Measurements from ENCODE around the gene ACYP1.

The ACYP1 gene
- 4.7 to 9.9 reads per million in 2 donors for total RNA-seq

DNA sequence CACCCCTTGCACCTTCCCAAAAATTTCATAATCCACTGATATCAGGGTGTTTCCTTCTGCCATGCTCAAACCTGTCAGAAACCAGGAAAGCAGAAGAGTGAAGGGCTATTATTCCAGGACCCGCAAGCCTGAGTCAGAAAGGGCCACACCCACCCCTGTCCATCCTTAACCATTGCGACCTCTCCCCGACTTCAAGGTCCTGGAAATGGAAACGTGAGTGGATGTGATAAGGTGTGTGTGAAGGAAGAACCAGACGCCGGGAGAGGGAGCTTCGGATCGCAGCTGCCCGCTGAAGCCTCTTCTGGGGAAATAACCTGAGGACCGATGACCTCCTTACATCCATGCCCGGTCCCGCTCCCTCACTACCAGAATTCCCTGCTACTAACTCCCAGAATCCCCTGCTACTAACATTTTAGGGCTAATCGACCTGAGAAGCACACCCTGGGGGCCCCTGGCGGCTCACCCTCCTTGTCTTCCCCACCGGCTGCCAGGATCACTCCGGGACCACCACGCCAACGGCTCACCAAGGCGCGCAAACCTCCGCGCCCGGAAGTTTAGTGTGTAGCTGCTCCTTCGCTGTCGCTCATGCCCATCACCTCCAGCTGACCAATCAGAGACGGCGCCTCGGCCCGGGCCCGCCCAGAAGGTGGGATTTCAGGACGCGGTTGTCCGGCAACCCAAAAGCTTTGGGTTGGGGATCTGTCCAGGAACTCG, at the start of gene ACYP1:
ACYP1 (minus strand) TSS at position 534 of the 714 bp plus-strand sequence; CDS start at position 63, 471 bp downstream.
- peak; percentile 74 to 90 (median 83) for DNase-seq

DNA sequence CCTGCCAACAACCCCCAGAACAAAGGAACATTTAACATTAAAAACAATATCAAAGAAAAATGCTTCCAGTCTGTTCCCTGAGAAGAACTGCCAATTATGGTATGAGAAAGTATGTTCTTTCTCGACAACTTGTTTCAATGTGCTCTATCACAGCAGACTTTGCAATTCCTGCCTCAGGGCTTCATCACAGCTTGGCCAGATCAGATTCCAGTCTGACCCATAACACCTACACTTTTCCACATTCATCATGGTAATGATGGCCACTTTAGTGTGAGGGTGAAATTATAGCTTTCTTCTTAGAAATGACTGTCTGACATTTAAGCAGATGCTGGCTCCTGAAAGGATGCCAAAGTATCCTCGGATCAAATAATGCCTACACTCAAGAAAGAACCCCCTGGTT, 46.1 kb upstream of the ACYP1 start:
- no peak for DNase-seq

DNA sequence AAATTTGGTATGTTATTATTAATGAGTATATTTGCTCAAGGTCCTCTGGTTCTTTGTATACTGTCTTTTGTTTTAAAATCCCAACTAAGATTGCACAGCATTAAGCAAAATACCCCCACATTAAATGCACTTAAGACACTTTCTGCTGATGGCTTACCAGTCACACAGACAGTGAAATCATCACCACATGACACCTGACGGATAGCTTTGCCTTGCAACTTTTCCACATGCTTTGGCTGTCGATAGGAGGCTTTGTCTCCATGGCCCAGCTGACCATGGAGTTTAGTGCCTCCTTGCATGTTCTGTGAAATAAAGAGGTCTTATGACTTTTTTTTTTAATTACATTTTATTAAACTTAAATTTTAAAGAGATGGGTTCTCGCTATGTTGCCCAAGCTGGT, 43.4 kb upstream of the ACYP1 start:
- DNase-seq: no peak

DNA sequence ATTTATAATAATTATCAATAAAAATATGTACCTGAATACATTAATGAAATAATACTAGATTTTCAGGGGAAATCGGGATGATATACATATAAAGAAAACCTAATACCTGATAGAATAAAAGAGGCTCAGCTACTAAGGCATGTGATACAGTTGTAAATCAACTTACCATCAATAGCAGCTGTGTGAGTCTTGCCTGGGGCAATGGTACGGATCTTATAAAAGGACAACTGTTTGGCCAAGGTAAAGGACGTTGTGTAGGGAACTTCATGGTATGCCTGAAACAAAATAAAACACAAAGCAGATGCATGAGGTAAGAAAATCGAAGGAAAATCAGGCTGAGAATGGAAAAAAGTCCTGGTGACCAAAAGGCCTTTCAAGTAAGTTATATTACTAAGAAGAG, 37.7 kb upstream of the ACYP1 start:
- DNase-seq: no peak

DNA sequence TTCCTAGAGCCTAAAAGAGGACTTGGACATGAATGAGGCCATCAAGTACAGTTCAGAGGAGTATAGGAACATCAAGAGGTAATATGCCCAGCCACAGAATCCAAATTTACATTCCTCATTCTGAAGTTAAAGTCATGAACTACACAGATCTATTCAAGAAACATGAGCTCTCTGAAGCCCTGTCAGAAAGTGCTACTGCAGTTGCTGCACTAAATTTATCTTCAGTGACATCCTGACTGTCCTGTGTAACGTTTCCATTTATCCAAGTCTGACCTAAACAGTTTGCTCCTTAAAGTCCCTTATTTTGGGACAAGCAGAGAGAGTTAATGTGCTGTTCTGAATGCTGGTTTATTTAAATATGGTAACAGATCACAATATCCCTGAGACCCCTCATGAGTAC, 34.9 kb upstream of the ACYP1 start:
- no peak for DNase-seq

DNA sequence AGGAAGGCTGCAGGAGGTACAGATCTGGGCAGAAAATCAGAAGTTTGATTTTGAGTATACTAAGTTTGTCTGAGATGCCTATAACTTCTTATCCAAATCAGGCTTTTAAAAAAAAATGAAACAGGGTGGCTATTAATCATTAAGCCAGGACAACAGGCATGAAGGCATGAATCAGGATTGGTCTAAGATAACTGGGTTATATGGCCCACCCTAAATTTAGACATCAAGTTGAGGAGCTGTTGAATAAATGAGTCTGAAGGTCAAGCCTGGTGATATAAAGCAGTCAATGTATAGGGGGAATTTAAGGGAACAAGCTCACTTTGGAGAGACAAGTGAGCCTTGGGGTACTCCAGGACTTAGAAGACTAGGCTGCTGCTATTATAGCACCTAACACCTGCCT, 34.4 kb upstream of the ACYP1 start:
- no peak for DNase-seq

DNA sequence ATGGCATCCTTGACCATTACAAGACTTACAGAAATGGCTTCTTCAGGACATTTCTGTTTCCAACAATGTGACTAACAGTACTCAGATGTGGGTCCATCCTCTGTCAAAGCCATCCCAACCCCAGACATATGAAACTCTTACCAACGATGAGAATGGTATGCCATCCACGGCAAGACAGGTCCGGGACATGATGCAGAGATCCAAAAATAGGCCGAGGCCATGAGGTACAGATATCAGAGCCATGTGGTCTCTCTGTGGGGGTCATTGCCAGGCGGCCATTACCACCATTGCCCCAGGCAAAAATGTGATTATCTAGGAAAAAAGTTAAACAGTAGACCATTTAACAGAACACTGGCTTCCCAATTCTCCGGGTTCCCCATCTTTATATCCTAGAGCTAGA, 33.1 kb upstream of the ACYP1 start:
- no peak for DNase-seq

DNA sequence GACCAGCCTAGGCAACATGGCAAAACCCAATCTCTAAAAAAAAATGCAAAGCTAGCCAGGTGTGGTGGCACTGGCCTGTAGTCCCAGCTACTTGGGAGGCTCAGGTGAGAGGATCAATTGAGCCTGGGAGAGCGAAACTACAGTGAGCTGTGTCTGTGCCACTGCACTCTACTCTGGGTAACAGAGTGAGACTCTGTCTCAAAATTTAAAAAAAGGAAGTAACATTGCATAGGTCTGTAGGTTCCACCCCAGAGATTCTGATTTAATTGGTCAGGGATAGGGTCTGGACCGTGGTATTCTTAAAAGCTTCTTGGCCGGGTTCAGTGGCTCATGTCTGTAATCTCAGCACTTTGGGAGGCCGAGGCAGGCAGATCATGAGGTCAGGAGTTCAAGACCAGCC, 31.9 kb upstream of the ACYP1 start:
- DNase-seq: no peak

DNA sequence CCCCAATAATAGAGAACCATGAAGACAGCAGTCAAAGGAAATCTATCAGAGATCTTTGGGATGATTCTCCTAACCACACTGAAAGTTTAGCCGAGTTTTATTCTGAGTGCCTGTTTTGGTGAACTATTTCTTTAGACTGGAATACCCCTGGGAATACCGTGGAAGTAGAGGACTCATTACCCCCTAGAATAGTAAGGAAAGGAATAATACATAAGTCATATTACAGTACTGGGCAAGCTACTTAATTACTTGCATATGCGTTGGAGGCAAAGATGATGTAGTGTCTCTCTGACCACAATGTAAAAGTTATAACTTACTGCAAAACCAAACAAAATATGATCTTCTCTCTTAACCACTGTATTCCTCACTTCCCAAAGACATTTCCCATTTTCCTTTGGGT, 31.1 kb upstream of the ACYP1 start:
- no peak for DNase-seq

DNA sequence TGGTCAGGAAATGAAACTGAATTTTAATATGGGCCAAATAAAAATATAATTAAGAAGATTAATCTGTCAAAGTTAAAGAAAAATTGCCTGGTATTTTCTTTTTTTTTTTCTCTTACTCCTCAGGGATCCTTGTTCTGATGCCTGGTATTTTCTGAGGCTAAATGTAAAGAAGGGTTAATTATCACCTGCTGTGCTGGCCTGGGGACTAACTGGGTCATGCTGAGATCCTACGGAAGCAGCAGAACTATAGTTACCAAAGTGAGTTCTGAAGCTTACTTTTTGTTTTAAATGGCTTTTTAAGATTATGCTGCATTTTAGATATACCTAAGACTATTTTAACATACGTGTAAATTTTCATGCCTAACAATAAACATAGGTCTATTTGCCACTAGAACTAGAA, 28.9 kb upstream of the ACYP1 start:
- no peak for DNase-seq

DNA sequence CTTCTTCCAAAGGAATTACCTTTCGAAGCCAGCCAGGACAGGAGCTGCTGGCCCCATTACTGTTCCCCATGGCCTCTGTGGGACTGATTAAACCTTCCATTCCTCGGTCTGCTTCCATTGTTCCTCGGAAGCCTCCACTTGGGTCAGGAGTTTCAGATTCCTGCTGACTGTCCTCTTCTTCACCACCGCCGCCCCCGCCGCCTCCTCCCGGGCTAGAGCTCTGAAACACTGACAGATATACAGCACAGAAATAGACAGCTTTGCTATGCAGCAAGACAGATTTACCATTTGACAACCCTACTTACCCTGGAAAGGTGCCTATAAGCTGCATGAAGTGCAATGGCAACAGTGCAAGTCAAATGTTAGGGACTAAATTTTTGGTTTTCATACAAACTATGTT, 27.4 kb upstream of the ACYP1 start:
- DNase-seq: no peak

DNA sequence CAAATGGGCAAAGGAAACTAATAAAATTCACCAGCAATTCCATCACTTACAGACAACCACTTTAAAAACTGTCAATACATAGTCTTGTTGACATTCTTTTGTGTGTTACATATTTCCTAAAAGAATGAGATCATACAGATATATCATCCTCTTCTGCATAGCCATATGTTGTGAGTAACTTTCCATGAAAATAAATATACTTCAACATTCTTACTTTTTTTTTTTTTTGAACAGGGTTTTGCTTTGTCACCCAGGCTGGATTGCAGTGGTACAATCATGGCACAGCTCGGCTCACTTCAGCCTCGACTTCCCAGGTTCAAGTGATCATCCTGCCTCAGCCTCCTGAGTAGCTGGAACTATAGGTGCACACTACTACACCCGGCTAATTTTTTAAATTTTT, 26.5 kb upstream of the ACYP1 start:
- no peak for DNase-seq

DNA sequence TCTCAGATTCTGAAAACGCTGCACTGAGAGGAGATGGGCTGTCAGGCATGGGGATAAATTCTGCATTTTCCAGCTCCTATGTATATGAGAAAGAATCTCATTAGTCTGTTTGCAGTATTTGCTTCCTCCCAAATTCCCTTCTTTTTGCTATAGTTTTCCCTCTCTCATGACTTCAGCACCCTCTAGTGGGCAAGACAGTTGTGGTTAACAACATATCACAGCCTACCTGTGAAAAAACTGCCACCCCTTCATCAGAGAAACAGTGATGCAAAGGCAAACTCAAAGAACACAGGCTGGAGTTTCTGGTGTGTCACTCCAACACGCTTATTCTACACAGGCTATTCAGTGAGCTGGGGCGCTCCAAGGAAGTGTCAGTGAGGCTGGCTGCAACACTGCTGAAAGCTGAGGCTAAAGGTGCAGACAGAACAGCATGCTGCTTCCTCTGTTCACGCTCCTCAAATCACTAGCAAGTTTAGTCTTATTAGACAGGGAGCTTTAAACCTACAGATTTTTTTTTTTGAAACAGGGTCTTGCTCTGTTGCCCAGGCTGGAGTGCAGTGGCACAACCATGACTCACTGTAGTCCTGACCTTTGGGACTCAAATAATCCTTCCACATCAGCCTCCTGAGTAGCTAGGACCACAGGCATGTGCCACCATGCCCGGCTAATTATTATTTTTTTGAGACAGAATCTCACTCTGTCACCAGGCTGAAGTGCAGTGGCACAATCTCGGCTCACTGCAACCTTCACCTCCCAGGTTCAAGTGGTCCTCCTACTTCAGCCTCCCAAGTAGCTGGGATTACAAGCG, 24.9 kb upstream of the ACYP1 start:
- DNase-seq: peak in 2 of 5 experiments; percentile 15 to 49

DNA sequence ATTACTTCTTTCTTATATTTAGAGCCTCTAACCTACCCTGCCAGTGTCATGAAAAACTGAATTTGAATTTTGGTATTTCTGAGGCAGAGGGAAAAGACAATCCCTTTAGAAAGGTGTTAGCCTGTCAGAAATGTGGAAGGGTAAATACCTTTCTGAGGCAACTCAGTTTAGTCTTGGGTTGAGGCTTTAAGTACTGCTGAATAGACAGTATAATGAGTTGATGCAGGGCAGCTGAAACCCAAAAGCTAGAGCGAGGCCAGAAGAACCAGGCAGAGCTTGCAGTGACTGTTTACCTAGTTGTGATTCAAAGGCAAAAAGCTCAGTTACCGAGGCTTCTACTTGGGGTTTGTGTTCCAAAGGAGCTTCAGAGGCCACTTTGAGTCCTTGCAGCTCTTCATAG, 24.3 kb upstream of the ACYP1 start:
- no peak for DNase-seq

DNA sequence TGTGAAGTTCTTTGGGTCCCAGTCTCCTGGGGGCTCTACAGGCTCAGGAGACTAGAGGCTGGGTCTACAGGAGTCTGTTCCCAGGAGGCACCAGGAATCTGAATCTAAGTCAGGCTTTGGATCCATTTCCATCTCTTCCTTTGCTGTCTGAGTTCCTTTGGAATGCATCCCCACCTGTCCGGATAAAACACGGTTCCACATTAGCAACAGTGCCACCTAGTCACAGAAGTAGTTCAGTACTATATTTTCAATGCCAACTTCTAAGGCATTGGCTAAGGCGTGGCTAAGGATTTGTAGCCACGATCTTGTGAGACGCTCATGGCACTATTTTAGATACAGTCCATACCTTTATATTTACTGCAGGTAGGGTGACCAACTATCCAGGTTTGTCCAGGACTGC, 20.7 kb upstream of the ACYP1 start:
- no peak for DNase-seq

DNA sequence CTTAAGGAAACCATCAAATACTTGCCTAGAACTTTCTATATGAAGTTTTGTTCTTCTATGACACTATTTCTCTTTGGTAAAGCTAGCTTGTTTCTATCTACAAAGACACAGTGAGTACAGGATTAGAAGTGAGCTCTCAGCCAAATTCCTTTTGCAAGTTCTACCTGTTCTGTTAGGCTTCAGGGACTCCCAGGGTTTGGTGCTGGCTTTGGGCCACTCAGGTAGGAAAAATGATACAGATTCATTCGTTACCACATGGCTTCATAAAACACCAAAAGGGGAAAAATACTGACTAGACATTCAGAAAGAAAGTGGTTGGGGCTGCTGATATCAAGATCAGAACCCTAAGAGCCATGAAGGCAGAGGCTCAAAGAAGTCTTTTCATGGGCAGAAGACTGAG, 19.4 kb upstream of the ACYP1 start:
- no peak for DNase-seq

DNA sequence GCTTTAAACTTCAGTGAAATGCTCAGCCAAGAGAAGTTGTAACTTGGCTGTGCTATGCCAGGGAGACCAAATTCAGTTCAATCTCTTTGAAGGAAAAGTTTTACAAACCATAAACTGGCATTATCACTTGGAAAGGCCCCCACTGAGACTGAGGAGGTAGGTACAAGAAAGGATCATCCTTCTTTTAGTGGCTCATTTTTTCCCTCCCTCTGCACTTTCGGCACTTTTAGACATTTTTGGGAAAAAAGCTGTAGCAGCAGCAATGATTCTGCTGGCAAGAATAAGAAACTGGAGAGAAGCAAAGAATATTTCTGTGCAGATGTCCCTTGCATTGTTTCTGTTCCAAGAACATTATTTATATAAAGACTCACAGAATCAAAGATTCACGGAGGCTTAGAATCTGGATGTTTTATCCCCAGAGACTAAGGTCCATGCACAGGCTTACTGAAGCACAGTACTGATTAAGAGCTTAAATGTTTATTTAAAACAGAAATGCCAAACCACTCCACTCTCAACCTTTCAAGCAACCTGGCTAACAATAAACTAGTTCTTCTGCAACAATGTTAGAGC, 17.9 kb upstream of the ACYP1 start:
- DNase-seq: no peak

DNA sequence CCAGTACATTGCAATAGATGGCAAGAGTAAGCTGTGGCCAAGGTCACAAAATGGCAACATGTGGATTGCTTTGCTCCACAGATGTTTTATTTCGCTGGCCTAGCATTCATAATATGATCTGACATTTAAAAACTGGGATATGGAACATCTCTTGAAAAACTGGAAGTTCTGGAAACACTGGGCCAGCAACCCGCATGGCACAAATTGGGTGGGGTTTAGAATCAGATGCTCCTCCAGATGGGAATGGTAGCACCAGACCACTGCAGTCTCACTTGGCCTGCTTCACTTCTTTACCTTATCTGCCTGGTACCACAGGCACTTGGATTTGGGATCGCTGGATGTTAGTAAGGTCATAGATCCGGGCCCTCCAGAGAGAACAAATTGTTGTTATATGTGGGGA, 15.7 kb upstream of the ACYP1 start:
- DNase-seq: no peak

DNA sequence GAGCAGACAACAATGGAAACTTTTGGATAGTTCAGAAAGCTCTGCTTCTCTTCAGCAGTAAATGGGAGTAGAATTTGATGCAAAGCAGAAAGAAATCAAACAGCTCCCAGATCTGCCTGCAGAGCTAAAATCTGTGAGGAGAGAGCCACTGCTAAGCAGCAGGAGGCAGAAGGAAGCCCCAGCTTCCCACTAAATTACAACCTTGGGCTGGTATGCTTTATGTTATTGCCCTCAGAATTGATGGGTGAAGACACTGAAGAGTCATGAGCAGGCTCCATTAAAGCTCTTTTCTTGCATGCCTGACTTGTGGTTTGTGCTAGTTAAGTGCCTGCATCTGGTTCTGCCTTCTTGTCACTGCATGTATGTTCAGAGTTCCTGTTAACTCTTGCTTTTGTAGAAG, 14.0 kb upstream of the ACYP1 start:
- DNase-seq: no peak

DNA sequence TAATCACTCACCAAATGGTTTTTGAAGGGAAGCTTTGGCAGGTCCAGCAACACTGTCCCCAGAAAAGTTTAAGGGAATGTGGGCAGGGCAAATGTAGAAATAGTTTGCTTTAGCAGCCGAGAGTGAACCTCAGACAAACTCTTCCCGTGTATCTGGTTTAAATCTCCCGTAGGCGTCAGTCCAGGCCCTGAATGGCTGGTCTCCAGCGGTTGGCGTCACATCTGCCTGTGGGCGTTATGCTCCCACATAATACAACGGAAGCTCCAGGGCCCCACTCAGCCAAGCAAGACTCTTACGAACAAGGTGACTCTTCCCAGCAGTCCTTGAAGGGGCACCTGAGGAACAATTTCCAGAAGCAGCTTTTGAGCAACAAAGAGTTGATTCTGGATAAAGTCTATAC, 6.6 kb upstream of the ACYP1 start:
- DNase-seq: no peak

DNA sequence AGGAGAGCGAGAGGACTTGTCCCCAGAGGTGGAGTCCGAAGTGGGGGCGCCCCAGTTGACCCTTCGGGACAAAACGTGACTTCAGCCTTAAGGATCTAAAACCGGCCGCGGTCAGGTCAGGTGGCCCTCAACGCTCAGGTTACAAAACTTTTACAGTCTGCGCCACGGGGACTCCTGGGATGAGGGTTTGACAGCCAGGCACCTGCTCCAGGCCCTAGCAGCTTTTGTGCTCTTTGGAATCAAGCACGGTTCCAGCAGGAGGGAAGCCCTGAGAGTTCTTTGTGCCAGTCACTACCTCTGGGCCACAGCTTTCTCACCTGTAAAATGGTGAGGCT, 6.0 kb upstream of the ACYP1 start:
- no peak for DNase-seq

DNA sequence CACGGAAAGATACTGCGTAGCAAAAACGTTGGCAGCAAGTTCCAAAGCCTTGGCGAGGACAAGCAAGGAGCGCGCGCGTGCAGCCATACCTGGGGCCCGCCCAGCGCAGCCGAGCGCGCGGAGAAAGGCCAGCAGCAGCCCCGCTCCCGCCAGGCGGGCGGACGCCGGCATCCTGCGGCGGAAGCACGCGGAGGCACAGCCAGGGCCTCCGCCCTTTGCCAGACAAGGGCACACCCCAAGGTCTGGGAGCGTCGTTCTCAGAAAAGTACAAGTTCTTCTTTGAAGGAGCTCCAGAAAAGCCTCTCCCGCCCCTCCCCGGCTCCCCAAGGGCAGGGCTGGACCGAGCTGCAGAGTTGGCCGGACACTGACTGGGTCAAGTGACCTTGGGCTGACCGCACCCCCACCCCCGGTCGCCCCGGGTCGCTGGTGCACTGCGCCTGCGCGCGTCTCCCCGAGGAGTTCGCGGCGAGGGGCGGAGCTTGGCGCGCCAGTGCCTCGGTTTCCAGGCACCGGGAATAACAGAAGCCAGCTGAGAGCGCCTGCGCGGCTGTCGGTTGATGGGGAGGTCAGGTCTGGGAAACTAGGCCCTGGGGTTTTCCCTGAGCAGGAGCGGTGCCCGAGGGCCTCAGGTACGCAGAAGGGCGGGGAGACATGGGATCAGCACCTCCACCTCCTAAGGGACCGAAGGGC, 5.4 kb upstream of the ACYP1 start, which contains the start of gene ZC2HC1C:
ZC2HC1C (plus strand) TSS at position 521 of the 690 bp plus-strand sequence. CDS start 933 bp downstream, outside the sequence.
- peak; percentile 20 to 72 (median 26) for DNase-seq
